ES-I3 (cell line): ENCODE measurements around the gene NR4A3.

Experiments
- H3K36me3 ChIP-seq: 2 replicates; pipeline ENCODE4 v1.6.1; 2013; ENCODE audit warnings: mild to moderate bottlenecking, low read length, control low read depth, moderate library complexity; ENCODE audit not compliant: insufficient read depth
- H3K4me1 ChIP-seq: 2 replicates; pipeline ENCODE4 v1.6.1; 2013; ENCODE audit warnings: mild to moderate bottlenecking, control low read depth, low read length; ENCODE audit not compliant: insufficient read depth
- H3K9ac ChIP-seq: 2 replicates; pipeline ENCODE4 v1.6.1; 2013; ENCODE audit warnings: low read depth, mild to moderate bottlenecking, low read length, moderate library complexity
- H3K9me3 ChIP-seq: 2 replicates; pipeline ENCODE4 v1.6.1; 2013; ENCODE audit warnings: mild to moderate bottlenecking, low read length, moderate library complexity; ENCODE audit not compliant: control insufficient read depth, insufficient read depth

Gene NR4A3

DNA sequence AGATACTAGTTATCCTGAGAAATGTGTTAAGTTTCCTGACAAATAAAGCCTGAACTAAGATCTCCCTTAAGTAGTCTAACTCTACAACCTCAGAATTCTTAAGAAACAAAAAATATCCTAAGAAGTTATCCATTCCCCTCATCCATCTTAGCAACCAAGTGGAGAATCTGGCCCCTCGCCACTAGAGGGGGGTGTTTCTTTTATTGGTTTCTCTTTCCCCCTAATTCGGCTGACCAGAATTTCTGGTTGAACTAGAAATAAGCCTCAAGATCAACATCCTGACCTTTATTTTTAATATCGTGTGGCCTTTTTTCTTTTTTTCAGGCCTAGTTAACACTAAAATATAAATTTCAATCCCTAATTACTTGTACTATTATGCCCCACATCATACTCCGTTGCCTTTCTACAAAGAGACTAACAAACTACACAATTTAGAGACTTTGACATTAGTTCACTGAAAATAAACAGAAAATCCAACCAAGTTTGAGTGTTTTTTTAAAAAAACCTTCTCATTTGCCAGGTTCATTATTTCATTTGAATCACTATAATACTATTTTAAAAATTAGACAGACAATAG lies 14.3 kb upstream of the NR4A3 start:
- H3K4me1 ChIP-seq = peaks cover 23% of the 10 kb centered on the region
- H3K36me3 ChIP-seq = no peaks in the 10 kb centered on the region
- H3K9ac ChIP-seq = no peak overlapping the region
- H3K9me3 ChIP-seq = no peaks in the 10 kb centered on the region

GRCh38 chr9:99807956-99808355 lies 13.7 kb upstream of the NR4A3 start:
- Histone ChIP-seq H3K9me3 (no peaks in the 10 kb centered on the region), H3K9ac (no peak overlapping the region), H3K4me1 (peaks cover 26% of the 10 kb centered on the region), H3K36me3 (no peaks in the 10 kb centered on the region)

- H3K9ac ChIP-seq = no peak overlapping the region
- peaks cover 26% of the 10 kb centered on the region for H3K4me1 ChIP-seq
- no peaks in the 10 kb centered on the region for H3K9me3 ChIP-seq
- no peaks in the 10 kb centered on the region for H3K36me3 ChIP-seq
Measured at GRCh38 chr9:99808454-99808853, 13.2 kb upstream of the NR4A3 start.

- no peaks in the 10 kb centered on the region for H3K36me3 ChIP-seq
- no peaks in the 10 kb centered on the region for H3K9me3 ChIP-seq
- H3K9ac ChIP-seq = no peak overlapping the region; the same call in 1 of the 2 replicates
- peaks cover 26% of the 10 kb centered on the region for H3K4me1 ChIP-seq
Measured at GRCh38 chr9:99809586-99810319, 11.9 kb upstream of the NR4A3 start.

DNA sequence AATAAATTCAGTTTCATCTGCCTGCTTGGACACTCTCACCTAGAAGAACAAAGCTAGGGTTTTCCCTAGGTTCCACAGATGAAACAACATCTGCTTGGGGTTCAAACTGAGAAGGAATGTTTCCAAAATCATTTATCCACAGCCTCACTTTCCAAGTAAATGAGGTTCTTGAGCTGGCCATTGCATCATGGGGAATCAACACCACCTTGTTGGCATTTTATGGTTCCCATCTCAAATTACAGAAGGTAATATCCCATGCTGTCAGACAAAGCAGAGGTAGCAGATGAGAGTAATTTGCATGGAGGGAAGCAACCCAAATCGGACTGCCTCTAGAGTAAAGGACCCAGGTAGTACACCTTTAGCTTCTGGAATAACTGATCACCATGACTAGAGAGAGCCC lies 10.5 kb upstream of the NR4A3 start:
- Histone ChIP-seq H3K36me3 (no peaks in the 10 kb centered on the region), H3K9me3 (no peaks in the 10 kb centered on the region)

GRCh38 chr9:99811598-99812383 lies 9.9 kb upstream of the NR4A3 start:
- no peak overlapping the region for H3K9ac ChIP-seq
- H3K36me3 ChIP-seq = no peaks in the 10 kb centered on the region
- H3K4me1 ChIP-seq = peaks cover 26% of the 10 kb centered on the region
- no peaks in the 10 kb centered on the region for H3K9me3 ChIP-seq

More for the DNA sequence above, 10.5 kb upstream of the NR4A3 start:
- Histone ChIP-seq H3K4me1 (peaks cover 26% of the 10 kb centered on the region), H3K9ac (no peak overlapping the region)

DNA sequence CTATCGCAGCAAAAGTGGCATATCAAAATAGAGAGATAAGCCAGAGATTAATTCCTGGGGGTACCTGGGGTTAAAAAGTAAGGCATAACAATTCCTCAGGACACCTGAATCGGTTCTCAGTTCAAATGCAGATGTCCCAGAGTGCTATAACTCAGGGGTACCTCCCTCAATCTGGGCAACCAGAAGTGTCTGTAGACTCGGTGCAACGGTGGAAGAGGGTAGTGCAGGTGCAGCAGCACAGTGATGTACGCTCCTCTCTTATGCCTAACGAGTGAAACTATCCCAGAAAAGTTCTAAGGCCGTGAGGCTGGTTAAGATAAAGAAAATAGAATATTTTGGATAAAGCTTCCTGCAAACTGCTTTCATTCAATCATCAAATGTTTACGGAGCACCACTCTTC lies 7.9 kb upstream of the NR4A3 start:
- Histone ChIP-seq H3K4me1 (peaks cover 26% of the 10 kb centered on the region), H3K36me3 (no peaks in the 10 kb centered on the region), H3K9me3 (no peaks in the 10 kb centered on the region), H3K9ac (no peak overlapping the region)

GRCh38 chr9:99814359-99814758 lies 7.3 kb upstream of the NR4A3 start:
- no peak overlapping the region for H3K9ac ChIP-seq
- no peaks in the 10 kb centered on the region for H3K36me3 ChIP-seq
- no peaks in the 10 kb centered on the region for H3K9me3 ChIP-seq
- H3K4me1 ChIP-seq = peaks cover 26% of the 10 kb centered on the region

- Histone ChIP-seq H3K36me3 (no peaks in the 10 kb centered on the region), H3K9me3 (no peaks in the 10 kb centered on the region), H3K4me1 (peaks cover 13% of the 10 kb centered on the region), H3K9ac (no peak overlapping the region)
Measured at GRCh38 chr9:99816392-99816791, 5.3 kb upstream of the NR4A3 start.

DNA sequence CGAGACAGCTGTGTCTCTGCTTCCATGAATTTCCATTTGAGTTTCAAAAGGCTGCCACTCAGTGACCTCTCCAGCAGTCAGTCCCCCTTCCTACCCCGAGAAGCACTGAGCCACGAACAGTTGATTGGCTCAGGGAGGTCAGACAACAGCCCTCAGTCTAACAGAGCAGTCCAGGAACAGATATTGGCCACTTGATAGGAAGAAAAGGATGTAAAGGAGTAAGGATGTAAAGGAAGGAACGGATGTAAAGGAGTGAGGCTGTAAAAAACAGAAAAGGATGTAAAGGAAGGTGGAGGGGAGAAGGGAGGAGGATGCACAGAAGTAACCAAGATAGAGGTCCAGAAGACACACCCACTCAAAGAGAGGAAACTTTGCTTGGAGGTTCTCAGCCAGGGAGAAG lies 3.2 kb upstream of the NR4A3 start:
- peak overlapping the region; percentile 83; the same call in 1 of the 2 replicates for H3K9ac ChIP-seq

GRCh38 chr9:99819123-99819855 lies 2.4 kb upstream of the NR4A3 start:
- H3K36me3 ChIP-seq = no peaks in the 10 kb centered on the region
- no peaks in the 10 kb centered on the region; the same call in 1 of the 2 replicates for H3K4me1 ChIP-seq
- no peaks in the 10 kb centered on the region for H3K9me3 ChIP-seq
- peak overlapping the region; percentile 83 for H3K9ac ChIP-seq

More for the DNA sequence above, 3.2 kb upstream of the NR4A3 start:
- no peaks in the 10 kb centered on the region for H3K36me3 ChIP-seq
- H3K9me3 ChIP-seq = no peaks in the 10 kb centered on the region
- H3K4me1 ChIP-seq = no peaks in the 10 kb centered on the region; the same call in none of the 2 replicates

GRCh38 chr9:99819856-99820684 lies 1.6 kb upstream of the NR4A3 start:
- peak overlapping the region; percentile 83 for H3K9ac ChIP-seq
- H3K36me3 ChIP-seq = no peaks in the 10 kb centered on the region
- H3K9me3 ChIP-seq = no peaks in the 10 kb centered on the region
- no peaks in the 10 kb centered on the region; the same call in 1 of the 2 replicates for H3K4me1 ChIP-seq

DNA sequence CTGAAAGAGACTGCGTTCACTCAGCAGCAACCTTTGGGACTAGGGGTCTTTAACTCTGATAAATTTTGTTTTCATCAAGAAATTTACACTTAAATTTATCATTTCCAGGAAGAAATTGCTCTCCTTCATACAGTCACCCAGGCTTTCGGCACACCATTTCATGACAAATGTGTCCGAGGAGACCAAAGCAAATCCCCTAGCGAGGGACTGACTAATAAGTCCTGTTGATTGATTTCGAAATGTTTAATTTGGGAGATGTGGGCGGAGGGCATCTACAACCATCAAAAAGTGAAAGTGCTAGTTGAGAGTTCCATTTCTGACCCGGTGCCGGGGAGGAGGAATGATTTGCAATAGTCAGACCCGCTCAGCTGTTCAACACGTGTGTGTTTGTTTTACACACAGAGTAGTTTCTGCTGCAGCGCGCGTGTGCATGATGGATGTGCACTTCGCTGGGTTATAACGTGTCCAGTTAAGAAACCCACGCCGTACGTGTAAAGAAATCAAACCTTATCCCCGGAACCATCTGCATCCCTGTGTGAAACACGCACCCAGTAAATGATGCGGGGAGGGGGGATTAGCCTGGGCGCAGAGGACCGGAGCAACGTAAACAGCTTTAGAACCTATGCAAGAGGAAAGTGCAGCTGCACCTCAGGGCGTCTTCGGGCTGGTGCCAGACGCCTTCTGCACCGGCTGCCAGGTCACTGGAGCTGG lies 845 bp upstream of the NR4A3 start:
- Histone ChIP-seq H3K4me1 (no peaks in the 10 kb centered on the region; the same call in 1 of the 2 replicates), H3K36me3 (no peaks in the 10 kb centered on the region), H3K9ac (peak overlapping the region; percentile 72; the same call in 1 of the 2 replicates), H3K9me3 (no peaks in the 10 kb centered on the region)
